ENCODE results near the gene KHNYN.

DNA sequence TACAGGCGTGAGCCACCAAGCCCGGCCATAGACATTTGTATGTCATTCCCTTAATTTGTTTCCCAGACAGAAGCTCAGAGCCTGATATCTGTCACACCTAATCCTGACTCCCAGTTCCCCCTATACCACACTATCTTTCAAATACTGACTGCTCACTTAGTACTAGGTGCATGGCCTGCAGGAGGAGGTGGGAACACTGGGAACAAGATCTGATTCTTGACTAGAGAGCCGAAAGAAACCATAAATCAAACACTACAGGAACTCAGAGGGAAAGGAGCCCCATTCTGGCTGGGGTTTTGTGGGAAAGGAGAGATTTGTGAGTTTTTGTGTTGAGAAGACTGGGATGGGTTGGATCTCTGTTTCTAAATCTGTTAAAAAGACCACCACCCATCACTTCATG, 4.9 kb downstream of the KHNYN start:
- no peak for TF ChIP-seq TAF1 (IDR thresholded peaks at IDR 0.05; ENCODE audit: low read depth, low read length)
- TF ChIP-seq POLR2AphosphoS5 (IDR thresholded peaks at IDR 0.05; ENCODE audit: low read depth, low read length), result no peak
